IPS DF 6.9 (cell line): ENCODE measurements around the gene WFIKKN2.

ENCODE experiments used
- DNase-seq: peaks from one replicate; pipeline ENCODE4 v3.0.0-alpha.2; 2013; ENCODE audit warnings: low read depth, low spot score
- H3K27ac ChIP-seq: one replicate; pipeline ENCODE4 v1.5.1; 2013; ENCODE audit warnings: low read length, control low read depth
- H3K27me3 ChIP-seq: 2 replicates; pipeline ENCODE4 v1.6.1; 2013; ENCODE audit warnings: mild to moderate bottlenecking, low read length; ENCODE audit not compliant: control insufficient read depth, insufficient read depth
- H3K36me3 ChIP-seq: 2 replicates; pipeline ENCODE4 v1.6.1; 2013; ENCODE audit warnings: low read length; ENCODE audit not compliant: control insufficient read depth, insufficient read depth
- H3K4me1 ChIP-seq: 2 replicates; pipeline ENCODE4 v1.6.1; 2013; ENCODE audit warnings: low read length; ENCODE audit not compliant: control insufficient read depth, insufficient read depth
- H3K4me3 ChIP-seq: 2 replicates; pipeline ENCODE4 v1.5.1; 2013; ENCODE audit warnings: mild to moderate bottlenecking, low read length
- H3K9me3 ChIP-seq: 2 replicates; pipeline ENCODE4 v1.6.1; 2013; ENCODE audit warnings: low read length, inconsistent platforms; ENCODE audit not compliant: control insufficient read depth, insufficient read depth
- WGBS: extraction: QIAGEN DNeasy Blood & Tissue Kit; methylation state at CpG from one replicate; pipeline ENCODE4 v1.1.7; 2013; ENCODE audit warnings: mixed read lengths, missing lambda C conversion rate; ENCODE audit not compliant: insufficient read length, insufficient coverage; 5-methylcytosine and 5-hydroxymethylcytosine counted together

WFIKKN2 gene

DNA sequence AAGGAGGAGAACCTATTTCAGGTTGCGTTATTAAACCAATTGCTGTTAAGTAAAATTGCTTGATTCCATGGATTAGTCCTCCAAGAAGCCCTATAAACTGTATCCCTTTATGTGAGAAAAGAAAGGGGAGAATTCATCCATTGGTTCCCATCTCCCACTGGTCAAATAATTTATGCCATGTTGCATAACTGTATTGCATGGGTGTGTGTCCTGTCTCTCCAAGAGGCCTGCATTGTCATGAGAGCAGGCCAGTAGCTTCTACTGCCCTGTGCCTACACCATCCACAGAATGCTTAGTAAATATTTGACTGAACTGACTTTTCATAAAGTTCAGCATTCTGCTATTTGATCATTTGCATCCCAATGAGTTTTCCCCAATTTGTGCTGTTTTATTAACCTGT, 42.5 kb downstream of the WFIKKN2 start:
- no CpG with 5 or more reads among the region's 1 CpG for WGBS
- Histone ChIP-seq H3K27me3 (no peaks in the 10 kb centered on the region), H3K4me3 (no peak overlapping the region), H3K36me3 (no peaks in the 10 kb centered on the region), H3K9me3 (no peaks in the 10 kb centered on the region), H3K27ac (no peak overlapping the region), H3K4me1 (no peaks in the 10 kb centered on the region)
- no peak for DNase-seq

DNA sequence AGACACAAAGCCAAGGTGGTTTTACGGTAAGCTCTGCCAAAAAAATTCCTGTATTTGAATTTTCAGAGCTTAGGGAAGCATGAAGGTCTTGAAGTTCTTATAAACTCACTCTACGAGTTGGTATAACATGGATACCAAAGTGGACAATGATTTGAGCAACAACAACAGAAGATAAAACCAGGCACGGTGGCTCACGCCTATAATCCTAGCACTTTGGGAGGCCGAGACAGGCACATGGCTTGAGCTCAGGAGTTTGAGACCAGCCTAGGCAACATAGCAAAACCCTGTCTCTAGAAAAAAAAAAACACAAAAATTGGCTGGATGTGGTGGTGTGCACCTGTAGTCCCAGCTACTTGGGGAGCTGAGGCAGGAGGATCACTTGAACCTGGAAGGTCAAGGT, 43.7 kb downstream of the WFIKKN2 start:
- Histone ChIP-seq H3K4me1 (no peaks in the 10 kb centered on the region), H3K9me3 (no peaks in the 10 kb centered on the region), H3K4me3 (no peak overlapping the region), H3K36me3 (no peaks in the 10 kb centered on the region), H3K27me3 (no peaks in the 10 kb centered on the region), H3K27ac (no peak overlapping the region)
- WGBS, result no CpG with 5 or more reads among the region's 5 CpGs
- DNase-seq, result no peak

DNA sequence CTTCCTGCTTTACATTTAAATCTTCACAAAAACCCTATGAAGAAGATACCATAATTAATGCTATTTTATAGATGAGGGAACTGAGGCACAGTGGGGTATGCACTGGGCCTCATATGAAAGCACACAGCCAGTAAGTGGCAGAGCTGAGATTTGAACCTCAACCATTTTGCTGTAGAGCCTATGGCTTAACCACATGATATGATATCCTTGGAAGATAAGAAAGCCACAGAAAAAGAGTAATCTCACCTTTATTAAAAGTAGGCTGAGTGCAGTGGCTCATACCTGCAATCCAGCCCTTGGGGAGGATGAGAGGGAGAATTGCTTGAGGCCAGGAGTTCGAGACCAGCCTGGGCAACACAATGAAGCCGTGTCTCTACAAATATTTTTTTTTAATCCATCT, 45.8 kb downstream of the WFIKKN2 start:
- H3K4me3 ChIP-seq, result no peak overlapping the region
- DNase-seq, result no peak
- H3K36me3 ChIP-seq, result no peaks in the 10 kb centered on the region
- no peaks in the 10 kb centered on the region for H3K27me3 ChIP-seq
- no peaks in the 10 kb centered on the region for H3K4me1 ChIP-seq
- no peak overlapping the region for H3K27ac ChIP-seq
- WGBS, result no CpG with 5 or more reads among the region's 2 CpGs
- H3K9me3 ChIP-seq, result no peaks in the 10 kb centered on the region

DNA sequence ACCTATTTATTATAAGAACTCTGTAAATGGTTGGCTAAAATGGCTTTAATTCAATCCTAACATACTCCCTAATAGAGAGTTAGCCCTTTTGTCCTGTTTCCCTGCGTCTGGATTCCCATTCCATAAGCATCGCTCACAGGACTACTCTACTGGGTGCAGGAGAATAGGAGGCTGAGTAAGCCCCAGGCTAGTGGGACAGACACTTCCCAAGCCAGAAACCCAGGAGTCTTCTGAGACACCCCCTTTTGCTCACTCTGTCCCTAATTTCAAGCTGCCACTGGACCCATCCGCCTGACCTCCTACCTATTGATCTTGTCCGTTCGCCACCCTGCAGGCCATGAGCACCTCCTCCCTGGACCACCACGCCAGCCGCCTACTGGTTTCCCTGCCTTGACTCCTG, 47.5 kb downstream of the WFIKKN2 start:
- no peak overlapping the region for H3K27ac ChIP-seq
- no peaks in the 10 kb centered on the region for H3K9me3 ChIP-seq
- H3K27me3 ChIP-seq, result no peaks in the 10 kb centered on the region
- WGBS, result no CpG with 5 or more reads among the region's 7 CpGs
- no peak for DNase-seq
- H3K4me3 ChIP-seq, result no peak overlapping the region
- H3K36me3 ChIP-seq, result no peaks in the 10 kb centered on the region
- peaks cover 1% of the 10 kb centered on the region; the same call in 1 of the 2 replicates for H3K4me1 ChIP-seq

DNA sequence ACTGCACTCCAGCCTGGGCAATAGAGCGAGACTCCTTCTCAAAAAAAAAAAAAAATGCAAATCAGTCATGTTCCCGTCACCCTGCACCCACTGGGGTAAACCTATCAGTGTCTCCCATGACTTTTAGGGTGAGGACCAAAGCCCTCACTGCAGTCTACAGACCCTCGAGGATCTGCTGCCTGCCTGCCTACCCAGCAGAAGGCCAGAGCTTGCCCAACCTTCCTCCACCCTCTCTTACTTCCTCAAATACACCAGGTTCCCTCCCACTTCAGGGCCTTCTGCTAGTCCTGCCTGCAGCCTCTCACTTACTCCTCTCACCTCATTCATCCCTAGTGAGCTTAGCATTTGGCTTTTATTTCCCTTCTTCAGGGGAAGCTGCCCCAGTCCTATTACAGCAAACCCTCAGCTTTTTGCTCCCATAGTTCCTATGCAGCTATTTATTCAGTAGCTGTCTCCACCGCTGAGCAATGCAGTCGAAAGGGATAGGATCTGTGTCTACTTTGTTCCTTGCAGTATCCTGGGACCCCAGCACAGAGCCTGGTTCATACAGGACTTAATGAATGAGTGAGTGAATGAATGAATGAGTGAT, 48.6 kb downstream of the WFIKKN2 start:
- Histone ChIP-seq H3K27me3 (no peaks in the 10 kb centered on the region), H3K4me3 (no peak overlapping the region), H3K9me3 (no peaks in the 10 kb centered on the region), H3K27ac (no peak overlapping the region), H3K4me1 (peaks cover 2% of the 10 kb centered on the region; the same call in 1 of the 2 replicates), H3K36me3 (no peaks in the 10 kb centered on the region)
- no peak for DNase-seq
- WGBS, result no CpG with 5 or more reads among the region's 5 CpGs

DNA sequence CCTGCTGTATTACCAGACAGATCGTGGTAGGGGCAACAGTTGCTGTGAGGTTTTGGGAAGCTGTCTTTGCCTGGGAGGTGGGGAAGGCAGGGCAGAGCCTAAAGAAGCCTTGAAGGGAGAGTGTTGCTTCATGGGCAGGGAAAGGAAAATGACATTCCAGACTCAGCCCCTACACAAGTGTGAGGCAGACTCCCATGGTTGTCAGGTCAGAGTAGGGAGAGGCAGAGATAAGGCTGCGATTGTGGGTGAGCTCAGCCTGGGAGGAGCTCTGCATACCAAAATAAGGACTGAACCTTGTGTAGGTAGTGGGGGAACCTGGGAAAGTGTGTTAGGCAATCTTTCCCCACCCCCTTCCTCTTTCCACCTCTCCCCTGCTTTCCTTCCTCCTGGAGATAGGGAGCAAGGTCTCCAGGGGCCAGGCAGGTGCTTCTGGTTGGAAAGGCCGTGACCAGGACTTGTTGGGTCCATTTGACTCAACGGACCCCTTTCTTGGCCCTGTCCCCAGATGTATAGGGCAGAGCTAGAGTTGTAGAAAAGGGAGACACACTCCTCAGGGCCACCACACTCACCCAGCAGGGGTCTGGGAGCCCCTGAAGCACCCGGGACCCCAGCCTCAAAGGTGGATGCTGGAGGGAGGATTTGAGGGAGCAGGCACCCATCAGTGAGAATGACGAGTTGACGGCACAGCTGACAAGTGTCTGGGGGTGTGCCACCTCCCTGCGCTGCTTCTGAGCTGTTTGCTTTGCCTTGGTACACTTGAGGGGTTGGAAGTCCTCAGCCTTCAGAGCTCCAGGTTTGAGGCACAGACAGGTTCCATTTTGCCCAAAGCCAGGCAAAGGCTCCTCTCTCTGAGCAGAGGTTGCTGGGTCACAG, 49.3 kb downstream of the WFIKKN2 start:
- H3K36me3 ChIP-seq, result no peaks in the 10 kb centered on the region
- DNase-seq, result no peak
- H3K4me1 ChIP-seq, result peaks cover 4% of the 10 kb centered on the region
- no peaks in the 10 kb centered on the region for H3K9me3 ChIP-seq
- no CpG with 5 or more reads among the region's 8 CpGs for WGBS
- H3K27me3 ChIP-seq, result no peaks in the 10 kb centered on the region
- H3K27ac ChIP-seq, result no peak overlapping the region
- no peak overlapping the region for H3K4me3 ChIP-seq

DNA sequence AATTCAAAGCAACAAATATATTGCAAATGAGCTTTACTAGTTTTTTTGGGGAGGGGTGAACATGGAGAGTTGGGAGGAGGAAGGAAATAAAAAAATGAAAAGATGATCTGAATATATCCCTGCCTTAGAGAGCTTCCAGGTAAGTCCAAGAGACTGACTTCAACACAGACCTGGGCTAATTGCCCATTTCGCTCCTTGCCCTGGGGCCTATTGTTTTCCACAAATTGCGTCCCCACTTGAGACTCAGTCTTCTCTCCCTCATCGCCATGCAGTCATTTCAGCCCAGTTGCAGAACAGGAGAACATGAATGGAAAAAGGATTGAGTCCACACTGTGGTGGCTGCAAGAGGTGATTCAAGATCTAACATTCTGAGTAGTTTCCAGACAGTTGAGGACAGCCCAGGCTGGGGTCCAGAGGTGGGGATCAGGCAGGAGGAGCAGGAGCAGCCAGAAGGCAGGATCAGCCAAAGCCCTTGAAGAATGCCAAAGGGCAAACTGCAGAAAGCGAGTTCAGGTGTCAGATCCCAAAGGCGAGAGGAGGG, 52.4 kb downstream of the WFIKKN2 start:
- Histone ChIP-seq H3K27ac (no peak overlapping the region), H3K4me3 (no peak overlapping the region), H3K27me3 (no peaks in the 10 kb centered on the region), H3K4me1 (peaks cover 5% of the 10 kb centered on the region), H3K9me3 (no peaks in the 10 kb centered on the region), H3K36me3 (no peaks in the 10 kb centered on the region)
- no peak for DNase-seq
- no CpG with 5 or more reads among the region's 5 CpGs for WGBS

DNA sequence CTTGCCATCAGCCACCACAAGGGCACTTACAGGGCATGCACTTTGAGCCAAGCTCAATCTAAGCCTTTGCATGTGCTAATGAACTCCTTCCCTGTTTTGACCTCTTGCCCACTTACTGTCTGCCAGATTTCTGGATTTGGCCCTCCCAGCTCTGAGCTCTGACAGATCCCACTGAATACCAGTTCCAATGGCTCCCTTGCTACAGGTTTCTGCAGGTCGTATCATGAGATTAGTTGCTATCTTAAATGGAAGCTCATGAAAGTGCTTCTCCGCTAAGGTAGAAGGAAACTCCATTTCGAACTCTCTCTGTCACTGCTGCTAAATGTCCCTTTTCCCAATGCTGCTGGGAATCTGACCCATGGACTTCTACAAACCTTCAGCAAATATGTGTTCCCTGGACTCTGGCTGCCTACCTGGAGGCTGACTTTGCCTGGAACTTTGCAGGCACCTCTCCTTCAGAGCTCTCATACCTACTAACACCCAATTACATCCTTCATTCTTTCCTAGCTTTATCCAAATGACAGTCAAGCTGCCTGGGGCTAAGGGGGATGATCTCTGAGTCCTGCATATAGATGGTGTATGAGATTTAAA, 54.2 kb downstream of the WFIKKN2 start:
- no CpG with 5 or more reads among the region's 3 CpGs for WGBS
- DNase-seq, result no peak
- no peaks in the 10 kb centered on the region for H3K36me3 ChIP-seq
- no peak overlapping the region for H3K4me3 ChIP-seq
- H3K27ac ChIP-seq, result no peak overlapping the region
- no peaks in the 10 kb centered on the region for H3K27me3 ChIP-seq
- H3K4me1 ChIP-seq, result peaks cover 7% of the 10 kb centered on the region
- no peaks in the 10 kb centered on the region for H3K9me3 ChIP-seq

DNA sequence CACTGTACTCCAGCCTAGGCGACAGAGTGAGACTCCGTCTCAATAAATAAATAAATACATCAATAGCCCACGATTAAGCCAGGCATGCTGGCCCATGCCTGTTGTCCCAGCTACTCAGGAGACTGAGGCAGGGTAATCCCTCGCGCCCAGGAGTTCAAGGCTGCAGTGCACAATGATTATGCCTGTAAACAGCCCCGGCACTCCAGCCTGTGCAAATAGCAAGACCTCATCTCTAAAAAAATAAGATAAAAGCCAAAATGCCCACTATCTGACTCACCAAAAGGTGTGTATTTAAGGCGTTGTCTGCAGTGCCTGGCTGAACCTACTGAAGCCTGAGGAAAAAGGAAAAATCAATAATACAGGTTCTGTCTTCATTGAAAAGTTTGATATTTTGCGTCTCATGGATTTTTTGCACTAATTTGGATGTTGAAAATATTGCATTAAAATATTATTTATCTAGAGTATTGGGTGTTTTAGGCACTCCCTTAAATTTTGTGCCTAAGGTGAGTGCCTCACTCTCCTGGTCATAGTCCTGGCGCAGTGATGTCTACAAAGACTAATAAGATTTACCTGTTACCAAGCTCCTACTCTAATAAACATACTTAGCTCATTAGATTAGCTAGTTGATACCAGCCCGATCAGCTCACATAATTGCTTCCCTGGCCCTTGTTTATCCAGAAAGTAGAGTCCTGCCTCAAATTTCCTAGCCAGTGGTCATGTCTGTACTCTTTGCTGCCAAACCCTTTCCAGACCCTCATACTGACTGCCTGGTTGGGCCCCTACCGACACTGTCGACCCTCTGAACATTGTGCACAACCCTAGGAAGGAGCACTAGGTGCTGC, 55.5 kb downstream of the WFIKKN2 start:
- no CpG with 5 or more reads among the region's 12 CpGs for WGBS
- no peak overlapping the region for H3K4me3 ChIP-seq
- H3K27me3 ChIP-seq, result no peaks in the 10 kb centered on the region
- H3K27ac ChIP-seq, result no peak overlapping the region
- H3K9me3 ChIP-seq, result no peaks in the 10 kb centered on the region
- peaks cover 7% of the 10 kb centered on the region for H3K4me1 ChIP-seq
- no peak for DNase-seq
- no peaks in the 10 kb centered on the region for H3K36me3 ChIP-seq

DNA sequence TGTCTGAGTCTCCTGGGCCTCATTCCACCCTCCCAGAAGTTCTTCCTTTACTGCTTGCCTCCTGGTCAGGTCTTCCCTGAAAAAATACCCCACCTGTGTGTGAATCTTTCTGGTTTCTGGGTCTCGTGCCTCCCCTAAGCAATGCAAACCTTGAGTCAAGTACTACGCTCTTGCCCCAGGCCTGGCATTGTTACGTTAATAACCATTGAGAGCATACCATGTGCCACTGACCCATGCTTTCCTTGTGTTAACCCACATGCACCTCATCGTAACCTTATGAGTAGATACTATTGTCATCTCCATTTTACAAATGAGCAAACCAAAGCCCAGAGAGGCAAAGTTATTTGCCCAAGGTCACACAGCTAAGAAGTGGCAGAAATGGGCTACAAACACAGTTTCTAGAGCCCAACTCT, 56.2 kb downstream of the WFIKKN2 start:
- no CpG with 5 or more reads among the region's 4 CpGs for whole genome bisulfite sequencing
- Histone ChIP-seq H3K36me3 (no peaks in the 10 kb centered on the region), H3K4me3 (no peak overlapping the region), H3K27ac (no peak overlapping the region), H3K9me3 (no peaks in the 10 kb centered on the region), H3K4me1 (peaks cover 7% of the 10 kb centered on the region), H3K27me3 (no peaks in the 10 kb centered on the region)
- DNase-seq, result no peak
